Stomach smooth muscle (tissue), 2 donors: ENCODE data around the gene ERC2.

Experiments used
- H3K27ac ChIP-seq: one replicate; pipeline ENCODE4 v1.7.0; 2013; ENCODE audit warnings: mild to moderate bottlenecking, low read length, inconsistent platforms
- H3K27me3 ChIP-seq, 2 donors: one replicate each; pipeline ENCODE4 v1.7.0; 2013; ENCODE audit warnings: low read length in 2 of 2; ENCODE audit not compliant: insufficient read depth in 2 of 2, control insufficient read depth in 1 of 2
- H3K36me3 ChIP-seq, 2 donors: one replicate each; pipeline ENCODE4 v1.7.0; 2013; ENCODE audit warnings: low read length in 2 of 2; ENCODE audit not compliant: control insufficient read depth in 2 of 2, insufficient read depth in 2 of 2
- H3K4me1 ChIP-seq: one replicate; pipeline ENCODE4 v1.7.0; 2013; ENCODE audit warnings: low read length; ENCODE audit not compliant: control insufficient read depth, insufficient read depth
- H3K4me3 ChIP-seq, 2 donors: one replicate each; pipeline ENCODE4 v1.7.0; 2013; ENCODE audit warnings: low read length in 2 of 2
- H3K9ac ChIP-seq, 2 donors: one replicate each; pipeline ENCODE4 v1.7.0; 2013; ENCODE audit warnings: low read length in 2 of 2, mild to moderate bottlenecking in 1 of 2
- H3K9me3 ChIP-seq, 2 donors: one replicate each; pipeline ENCODE4 v1.7.0; 2013; ENCODE audit warnings: low read length in 2 of 2; ENCODE audit not compliant: control insufficient read depth in 2 of 2
- donor health status: healthy.
- donor health status: Pancreatic carcinoma.

The ERC2 gene

GRCh38 chr3:56118968-56119367 lies 349.3 kb downstream of the ERC2 start:
- Histone ChIP-seq H3K27ac (no peak overlapping the region), H3K4me3 (no peak overlapping the region), H3K9me3 (peaks cover 7 to 10% of the 10 kb centered on the region in 2 donors), H3K4me1 (no peaks in the 10 kb centered on the region), H3K36me3 (no peaks in the 10 kb centered on the region), H3K9ac (no peak overlapping the region), H3K27me3 (no peaks in the 10 kb centered on the region)

GRCh38 chr3:56115698-56116097 lies 352.6 kb downstream of the ERC2 start:
- no peak overlapping the region for H3K4me3 ChIP-seq

GRCh38 chr3:56115199-56115598 lies 353.1 kb downstream of the ERC2 start:
- Histone ChIP-seq H3K4me1 (no peaks in the 10 kb centered on the region), H3K27me3 (no peaks in the 10 kb centered on the region), H3K36me3 (no peaks in the 10 kb centered on the region), H3K4me3 (no peak overlapping the region), H3K9me3 (peaks cover 7 to 10% of the 10 kb centered on the region in 2 donors), H3K9ac (no peak overlapping the region), H3K27ac (no peak overlapping the region)

More at GRCh38 chr3:56115698-56116097, 352.6 kb downstream of the ERC2 start:
- H3K36me3 ChIP-seq: no peaks in the 10 kb centered on the region
- no peaks in the 10 kb centered on the region for H3K27me3 ChIP-seq
- no peak overlapping the region for H3K27ac ChIP-seq
- H3K9ac ChIP-seq: no peak overlapping the region
- no peaks in the 10 kb centered on the region for H3K4me1 ChIP-seq
- peaks cover 7 to 10% of the 10 kb centered on the region in 2 donors for H3K9me3 ChIP-seq

GRCh38 chr3:56113908-56114307 lies 354.4 kb downstream of the ERC2 start:
- Histone ChIP-seq H3K36me3 (no peaks in the 10 kb centered on the region), H3K27ac (no peak overlapping the region), H3K9ac (no peak overlapping the region), H3K9me3 (peaks cover 7 to 10% of the 10 kb centered on the region in 2 donors), H3K4me3 (no peak overlapping the region), H3K27me3 (no peaks in the 10 kb centered on the region), H3K4me1 (no peaks in the 10 kb centered on the region)

GRCh38 chr3:56113231-56113630 lies 355.0 kb downstream of the ERC2 start:
- no peak overlapping the region for H3K9ac ChIP-seq
- peaks cover 7 to 10% of the 10 kb centered on the region in 2 donors for H3K9me3 ChIP-seq
- no peak overlapping the region for H3K27ac ChIP-seq
- no peak overlapping the region for H3K4me3 ChIP-seq
- no peaks in the 10 kb centered on the region for H3K27me3 ChIP-seq
- H3K4me1 ChIP-seq: no peaks in the 10 kb centered on the region
- no peaks in the 10 kb centered on the region for H3K36me3 ChIP-seq

- H3K4me1 ChIP-seq: no peaks in the 10 kb centered on the region
- peaks cover 7 to 10% of the 10 kb centered on the region in 2 donors for H3K9me3 ChIP-seq
- no peaks in the 10 kb centered on the region for H3K36me3 ChIP-seq
- no peaks in the 10 kb centered on the region for H3K27me3 ChIP-seq
- no peak overlapping the region for H3K9ac ChIP-seq
- no peak overlapping the region for H3K27ac ChIP-seq
- no peak overlapping the region for H3K4me3 ChIP-seq
Observed at GRCh38 chr3:56111606-56112304, 356.5 kb downstream of the ERC2 start.

GRCh38 chr3:56110886-56111285 lies 357.4 kb downstream of the ERC2 start:
- no peaks in the 10 kb centered on the region for H3K36me3 ChIP-seq
- no peaks in the 10 kb centered on the region for H3K4me1 ChIP-seq
- H3K27me3 ChIP-seq: no peaks in the 10 kb centered on the region
- H3K9ac ChIP-seq: no peak overlapping the region
- no peak overlapping the region for H3K4me3 ChIP-seq
- no peak overlapping the region for H3K27ac ChIP-seq
- peaks cover 4 to 10% of the 10 kb centered on the region in 2 donors for H3K9me3 ChIP-seq

GRCh38 chr3:56107157-56107556 lies 361.1 kb downstream of the ERC2 start:
- H3K4me3 ChIP-seq: no peak overlapping the region

GRCh38 chr3:56102032-56102431 lies 366.2 kb downstream of the ERC2 start:
- no peaks in the 10 kb centered on the region for H3K36me3 ChIP-seq
- no peak overlapping the region for H3K4me3 ChIP-seq
- no peaks in the 10 kb centered on the region for H3K4me1 ChIP-seq
- H3K9me3 ChIP-seq: no peaks in the 10 kb centered on the region
- H3K9ac ChIP-seq: no peak overlapping the region
- no peaks in the 10 kb centered on the region for H3K27me3 ChIP-seq
- H3K27ac ChIP-seq: no peak overlapping the region

More at GRCh38 chr3:56107157-56107556, 361.1 kb downstream of the ERC2 start:
- Histone ChIP-seq H3K9me3 (no peaks in the 10 kb centered on the region), H3K4me1 (no peaks in the 10 kb centered on the region), H3K27ac (no peak overlapping the region), H3K27me3 (no peaks in the 10 kb centered on the region), H3K9ac (no peak overlapping the region), H3K36me3 (no peaks in the 10 kb centered on the region)

GRCh38 chr3:56101576-56101975 lies 366.7 kb downstream of the ERC2 start:
- no peaks in the 10 kb centered on the region for H3K9me3 ChIP-seq
- no peak overlapping the region for H3K4me3 ChIP-seq
- H3K27ac ChIP-seq: no peak overlapping the region
- no peaks in the 10 kb centered on the region for H3K36me3 ChIP-seq
- no peaks in the 10 kb centered on the region for H3K27me3 ChIP-seq
- no peak overlapping the region for H3K9ac ChIP-seq
- no peaks in the 10 kb centered on the region for H3K4me1 ChIP-seq

GRCh38 chr3:56096999-56097398 lies 371.3 kb downstream of the ERC2 start:
- Histone ChIP-seq H3K9me3 (no peaks in the 10 kb centered on the region), H3K27me3 (no peaks in the 10 kb centered on the region), H3K36me3 (no peaks in the 10 kb centered on the region)

More at GRCh38 chr3:56096999-56097398, 371.3 kb downstream of the ERC2 start:
- H3K4me3 ChIP-seq: no peak overlapping the region
- H3K9ac ChIP-seq: no peak overlapping the region
- H3K4me1 ChIP-seq: no peaks in the 10 kb centered on the region
- H3K27ac ChIP-seq: no peak overlapping the region
